NCI-H2171 treated with DMSO at 0.1 percent for 48 hours (cell line): ENCODE results near the gene C2CD2L.
"Not testable (repeated sequence)": the region's sequence is repeated elsewhere in the genome, so short reads cannot be mapped to it uniquely, and the experiment has no call there.

Experiments
- DNase-seq: peaks from one replicate; lab custom pipeline; 2025; lab: John Stamatoyannopoulos, UW

Gene C2CD2L

DNA sequence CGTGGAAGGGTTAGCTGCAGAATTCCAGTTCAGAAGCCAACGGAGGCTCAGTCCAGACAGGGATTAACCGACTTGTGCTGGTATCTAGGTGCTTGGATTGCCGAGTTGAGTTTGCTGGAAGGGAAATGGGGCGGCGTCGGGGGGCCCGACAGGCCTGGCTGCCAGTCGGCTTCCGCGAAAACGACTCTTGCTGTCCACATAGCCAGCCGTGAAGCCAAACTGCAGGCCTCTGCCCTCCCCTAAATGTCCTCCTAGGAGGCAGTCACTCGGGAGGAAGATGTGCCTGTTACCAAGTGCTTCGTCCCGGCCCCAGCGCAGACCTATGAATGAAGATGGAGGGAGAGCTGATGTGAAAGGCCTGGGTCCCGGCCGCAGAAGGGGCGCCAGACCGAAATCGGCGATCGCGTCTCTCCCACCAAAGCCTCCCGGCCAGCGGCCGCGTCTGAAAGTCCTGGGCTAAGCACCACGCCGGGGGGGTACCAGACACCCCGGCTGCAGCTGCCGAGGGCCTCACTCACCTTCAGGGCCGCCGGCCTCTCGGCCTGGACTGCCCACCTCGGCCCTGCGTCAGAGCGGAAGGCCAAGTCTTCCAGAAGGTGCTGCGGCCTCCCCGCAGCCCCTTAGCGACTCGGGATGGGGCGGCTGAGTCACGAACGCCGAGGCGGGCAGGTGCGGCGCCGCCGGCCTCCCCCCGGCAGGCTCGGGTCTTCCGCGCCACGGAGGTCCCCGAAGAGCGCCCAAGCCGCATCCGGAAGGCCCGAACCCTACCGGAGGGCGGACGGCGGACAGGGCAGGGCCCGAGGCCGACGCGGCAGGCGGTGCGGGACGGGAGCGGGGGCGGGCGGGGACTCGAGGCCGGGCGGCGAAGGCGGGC, 13.0 kb upstream of the C2CD2L start:
- no peak for DNase-seq

- no peak for DNase-seq
These were observed 12.4 kb upstream of the C2CD2L start for GRCh38 chr11:119094816-119095065.

- DNase-seq = peak; percentile 96
These were observed 11.9 kb upstream of the C2CD2L start for GRCh38 chr11:119095066-119095880.

DNA sequence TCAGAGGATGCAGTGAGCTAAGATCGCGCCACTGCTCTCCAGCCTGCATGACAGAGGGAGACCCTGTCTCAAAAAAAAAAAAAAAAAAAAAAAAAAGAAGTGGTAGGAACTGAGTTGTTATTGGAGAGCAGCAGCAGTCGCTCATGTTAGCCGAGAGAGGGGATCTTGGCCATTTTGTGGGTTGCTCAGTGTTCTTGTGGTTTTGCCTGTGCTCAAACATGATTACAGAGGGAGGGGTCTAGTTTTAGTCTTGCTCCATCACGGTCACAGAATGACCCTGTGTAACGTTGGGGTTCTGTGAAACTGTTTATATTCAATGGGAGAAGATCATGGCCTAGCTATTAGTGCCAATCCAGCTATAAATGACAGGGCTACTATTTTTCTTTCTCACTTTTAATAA, 7.4 kb upstream of the C2CD2L start:
- no peak for DNase-seq

DNA sequence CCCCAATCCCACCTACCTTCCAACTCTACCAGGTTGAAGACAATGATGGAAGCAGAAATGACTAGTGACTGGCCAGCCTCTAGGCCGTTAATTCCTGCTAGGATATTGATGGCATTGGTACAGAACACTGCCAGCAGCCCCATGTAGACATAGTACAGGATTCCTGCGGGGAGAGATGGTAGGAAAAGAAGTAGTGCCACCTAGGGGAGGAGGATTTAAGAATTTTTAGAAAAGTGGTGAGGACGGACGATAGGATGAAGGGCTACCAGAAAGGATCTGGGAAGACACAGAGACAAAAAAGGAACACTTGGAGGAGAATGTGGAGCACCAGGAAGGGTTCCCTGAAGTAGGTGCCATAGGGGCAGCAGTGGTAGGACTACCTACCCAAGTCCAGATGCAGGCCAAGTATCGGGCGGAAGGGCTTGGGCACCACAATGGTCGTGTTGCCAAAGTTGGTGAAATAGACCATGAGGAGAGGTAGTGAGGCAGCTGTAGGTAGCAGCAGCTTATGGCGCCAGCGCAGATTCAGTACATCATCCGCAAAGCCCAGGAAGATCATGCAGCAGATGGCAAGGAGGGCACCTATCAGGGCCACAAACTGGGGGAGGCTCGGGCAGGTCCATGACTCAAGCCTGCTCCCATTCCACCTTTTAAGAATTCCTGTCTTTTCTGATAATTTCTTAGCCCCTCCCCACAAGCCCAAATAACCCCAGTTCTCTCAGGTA, 6.7 kb upstream of the C2CD2L start:
- no peak for DNase-seq

- DNase-seq = no peak
These were observed 6.0 kb upstream of the C2CD2L start for GRCh38 chr11:119100994-119101758.

DNA sequence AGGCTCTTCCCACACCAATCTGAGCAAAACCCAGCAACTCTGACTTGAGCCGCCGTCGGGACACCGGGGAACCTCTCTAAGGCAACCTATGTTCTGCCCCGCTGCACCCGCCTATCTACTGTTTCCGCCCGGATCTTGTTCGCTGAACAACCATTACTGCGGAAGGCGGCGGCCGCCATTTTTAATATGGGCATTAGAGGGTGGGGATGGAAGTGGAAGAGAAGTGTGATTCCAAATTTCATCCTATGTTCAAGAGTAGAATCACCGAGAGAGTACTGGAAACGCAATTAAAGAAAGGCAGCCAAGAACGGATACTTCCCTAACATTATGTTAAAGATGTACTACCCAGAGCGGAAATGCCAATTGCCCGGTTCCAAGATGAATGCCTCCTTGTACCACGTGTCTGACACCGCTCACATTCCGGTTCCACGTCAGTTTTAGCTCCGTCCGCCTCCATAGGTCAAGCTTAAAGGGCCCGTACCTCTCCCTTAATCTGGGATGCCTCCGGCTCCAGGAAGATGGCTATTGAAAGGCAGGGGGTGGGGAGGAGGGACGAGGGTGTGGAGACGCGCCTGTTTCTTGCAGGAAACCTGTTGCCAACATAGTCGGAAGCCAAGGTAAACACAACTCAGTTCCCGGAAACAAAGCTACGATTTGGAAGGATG, 5.3 kb upstream of the C2CD2L start, which contains the start of gene DPAGT1:
Gene DPAGT1, minus strand, starts transcription at position 95 of the 665 bp plus-strand sequence. CDS start 198 bp downstream, outside the sequence.
- DNase-seq = peak; percentile 94

DNA sequence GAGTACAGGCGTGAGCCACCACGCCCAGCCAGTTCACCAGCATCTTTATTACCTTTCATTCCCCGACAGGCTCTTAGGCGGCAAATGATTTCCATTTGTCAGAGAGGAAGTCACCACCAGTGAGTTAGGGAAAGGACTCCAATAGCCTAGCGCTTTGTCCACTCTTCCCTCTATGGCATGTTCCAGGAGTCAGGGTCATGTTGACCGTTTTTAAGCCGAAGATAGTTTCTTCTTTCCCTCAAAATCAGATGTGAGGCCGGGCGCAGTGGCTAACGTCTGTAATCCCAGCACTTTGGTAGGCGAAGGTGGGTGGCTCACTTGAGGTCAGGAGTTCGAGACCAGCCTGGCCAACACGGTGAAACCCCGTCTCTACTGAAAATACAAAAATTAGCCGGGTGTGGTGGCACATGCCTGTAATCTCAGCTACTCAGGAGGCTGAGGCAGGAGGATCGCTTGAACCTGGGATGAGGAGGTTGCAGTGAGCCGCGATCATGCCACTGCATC, 3.9 kb upstream of the C2CD2L start:
- DNase-seq = not testable (repeated sequence)

GRCh38 chr11:119103793-119104192, 3.4 kb upstream of the C2CD2L start:
- DNase-seq = peak; percentile 77

DNA sequence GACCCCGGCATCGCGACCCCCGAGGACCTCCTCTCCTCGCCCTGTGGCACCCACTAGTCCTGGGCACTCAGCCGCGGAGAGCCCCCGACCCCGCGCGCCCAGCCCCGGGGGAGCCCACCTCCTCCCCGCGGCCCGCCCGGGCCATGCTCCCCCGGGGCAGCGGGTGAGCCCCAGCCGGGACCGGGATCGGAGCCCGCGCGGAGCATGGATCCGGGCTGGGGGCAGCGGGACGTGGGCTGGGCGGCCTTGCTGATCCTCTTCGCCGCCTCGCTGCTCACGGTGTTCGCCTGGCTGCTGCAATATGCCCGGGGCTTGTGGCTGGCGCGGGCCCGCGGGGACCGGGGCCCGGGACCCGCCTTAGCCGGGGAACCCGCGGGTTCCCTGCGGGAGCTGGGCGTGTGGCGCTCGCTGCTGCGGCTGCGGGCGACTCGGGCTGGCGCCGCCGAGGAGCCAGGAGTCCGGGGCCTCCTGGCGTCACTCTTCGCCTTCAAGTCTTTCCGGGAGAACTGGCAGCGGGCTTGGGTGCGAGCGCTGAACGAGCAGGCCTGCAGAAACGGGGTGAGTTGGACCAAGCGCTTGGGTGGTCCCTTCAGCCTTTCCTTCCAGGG, 498 bp downstream of the C2CD2L start:
- DNase-seq = no peak

GRCh38 chr11:119108146-119108856, 1.2 kb downstream of the C2CD2L start:
- DNase-seq = no peak

DNA sequence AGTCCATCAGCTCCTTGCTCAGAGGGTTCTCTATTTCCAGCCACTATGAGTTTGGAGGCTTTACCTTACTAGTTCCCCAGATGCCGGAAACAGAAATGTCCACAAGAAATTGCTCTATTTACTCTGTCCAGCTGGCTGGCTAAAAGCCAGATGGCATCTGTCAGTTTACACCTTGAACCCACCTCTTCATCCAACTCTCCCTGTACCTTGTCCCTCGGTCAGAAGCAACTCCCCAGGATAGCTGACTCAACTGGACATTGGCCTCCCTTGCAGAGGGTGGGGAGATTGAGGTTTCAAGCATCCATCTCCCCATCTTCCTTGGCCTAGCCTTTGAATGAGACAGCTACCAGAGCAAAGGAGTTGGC, 1.7 kb downstream of the C2CD2L start:
- no peak for DNase-seq

DNA sequence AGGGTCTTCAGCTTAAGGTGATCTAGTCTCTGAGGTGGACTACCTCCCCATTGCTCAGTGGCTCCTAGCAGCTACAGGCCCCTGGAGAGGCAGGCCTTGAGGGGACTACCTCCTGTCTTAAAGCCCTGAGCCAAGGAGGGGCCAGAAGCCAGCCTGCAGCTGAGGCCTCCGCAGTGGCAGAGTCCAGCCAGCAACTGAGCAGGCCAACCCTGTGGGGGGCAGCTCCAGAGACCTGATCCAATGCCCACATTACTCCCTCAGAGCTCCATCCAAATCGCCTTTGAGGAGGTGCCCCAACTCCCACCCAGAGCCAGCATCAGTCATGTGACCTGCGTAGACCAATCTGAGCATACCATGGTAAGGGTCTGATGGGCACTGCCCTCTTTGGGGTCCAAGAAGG, 2.7 kb downstream of the C2CD2L start:
- no peak for DNase-seq

- no peak for DNase-seq
These were observed 3.3 kb downstream of the C2CD2L start for GRCh38 chr11:119110439-119110838.

DNA sequence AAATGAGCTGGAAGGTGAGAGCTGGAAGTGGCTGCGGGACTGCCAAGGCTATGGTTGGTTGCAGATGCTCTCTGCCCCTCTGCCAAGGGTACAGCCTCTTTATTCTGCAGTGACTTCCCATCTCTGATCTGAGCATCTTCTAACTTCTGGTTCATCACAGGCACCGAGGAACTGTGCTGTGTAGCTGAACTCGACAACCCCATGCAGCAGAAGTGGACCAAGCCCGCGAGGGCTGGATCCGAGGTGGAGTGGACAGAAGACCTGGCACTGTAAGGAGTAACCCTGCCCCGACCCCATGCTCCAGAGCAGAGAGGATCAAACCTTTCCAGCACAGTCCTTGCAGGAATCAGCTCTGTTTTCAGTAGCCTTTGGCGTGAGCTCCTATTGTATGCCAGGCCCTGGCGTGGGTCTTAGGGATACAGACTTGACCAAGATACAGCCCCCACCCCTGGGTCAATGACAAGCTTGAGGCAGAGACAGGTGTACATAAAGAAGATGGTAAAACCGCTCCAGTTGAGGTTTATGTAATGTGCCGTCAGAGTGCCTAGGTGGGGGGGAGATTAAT, 4.3 kb downstream of the C2CD2L start:
- no peak for DNase-seq

DNA sequence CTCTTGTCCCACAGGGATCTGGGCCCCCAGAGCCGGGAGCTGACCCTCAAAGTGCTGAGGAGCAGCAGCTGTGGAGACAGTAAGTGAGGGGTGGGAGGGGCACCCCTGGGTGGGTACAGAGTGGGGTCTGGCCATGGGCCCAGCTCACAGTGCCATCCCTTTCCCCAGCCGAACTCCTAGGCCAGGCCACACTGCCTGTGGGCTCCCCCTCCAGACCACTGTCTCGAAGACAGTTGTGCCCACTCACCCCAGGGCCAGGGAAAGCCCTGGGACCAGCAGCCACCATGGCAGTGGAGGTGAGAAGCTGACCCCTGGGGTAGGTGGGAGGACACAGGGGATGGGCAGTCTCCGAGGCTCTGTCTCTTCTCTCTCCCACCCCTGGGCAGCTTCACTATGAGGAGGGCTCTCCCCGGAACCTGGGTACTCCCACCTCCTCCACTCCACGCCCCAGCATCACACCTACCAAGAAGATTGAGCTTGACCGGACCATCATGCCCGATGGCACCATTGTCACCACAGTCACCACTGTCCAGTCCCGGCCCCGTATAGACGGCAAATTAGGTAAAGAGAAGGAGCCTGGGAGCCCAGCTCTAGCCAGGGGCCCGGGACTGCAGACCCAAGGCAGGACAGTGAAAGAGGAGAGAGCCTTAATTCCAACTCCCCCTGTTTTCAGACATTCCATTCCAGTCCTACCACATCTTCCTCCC, 5.3 kb downstream of the C2CD2L start:
- DNase-seq = no peak

DNA sequence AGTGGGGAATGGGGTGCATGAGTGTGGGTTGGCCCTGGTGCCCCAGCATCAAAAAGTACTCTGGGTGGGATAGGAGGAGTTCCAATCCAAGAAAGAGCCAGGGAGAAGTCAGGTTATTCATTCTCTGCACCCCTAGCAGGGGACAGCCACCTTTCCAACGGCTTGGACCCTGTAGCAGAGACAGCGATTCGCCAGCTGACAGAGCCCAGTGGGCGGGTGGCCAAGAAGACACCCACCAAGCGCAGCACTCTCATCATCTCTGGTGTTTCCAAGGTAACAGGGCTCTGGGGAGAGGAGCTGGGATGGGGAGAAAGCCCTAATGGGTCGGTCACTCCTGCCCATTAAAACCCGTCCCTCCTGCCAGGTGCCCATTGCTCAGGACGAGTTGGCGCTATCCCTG, 6.6 kb downstream of the C2CD2L start:
- no peak for DNase-seq

GRCh38 chr11:119114351-119114750, 7.2 kb downstream of the C2CD2L start:
- DNase-seq = no peak
